IMR-90 (cell line): ENCODE measurements around the gene TNS1. TPM values are rescaled to one million over a fixed set of nuclear protein-coding genes. Genes with fewer than 3 reads are reported as not detected.

ENCODE experiments used
- ATAC-seq: fragments of 200-7000 bp; cut with Tn5 transposase; 2 replicates; pipeline ENCODE4 v1.9.1; 2020; ENCODE audit warnings: low read depth, mild to moderate bottlenecking, moderate library complexity
- BruUV-seq: library from RNA; stranded (reverse); fragments of 400-500 nt; replicated peaks from 2 replicates; lab custom pipeline; 2021; lab: Mats Ljungman, UMichigan
- CTCF ChIA-PET: fragments of 300-600 bp; formaldehyde crosslinking; extraction: SDS; loops from one replicate; lab custom pipeline; 2021; ENCODE audit warnings: antibody characterized with exemption; lab: Yijun Ruan, JAX
- POLR2A ChIA-PET: fragments of 300-600 bp; sonication (Branson Sonifier 250); formaldehyde crosslinking; loops from one replicate; lab custom pipeline; 2022; ENCODE audit warnings: antibody characterized with exemption; ENCODE audit not compliant: unreplicated experiment; lab: Charles Lee
- DNase-seq: peaks from one replicate; pipeline ENCODE4 v3.0.0; 2013
- H2AFZ ChIP-seq: replicated peaks from 2 replicates; pipeline ENCODE3; 2013; ENCODE audit warnings: low read length, mild to moderate bottlenecking; ENCODE audit not compliant: poor library complexity
- H2AK5ac ChIP-seq: 2 replicates; pipeline ENCODE4 v1.6.1; 2013; ENCODE audit warnings: low read depth, low read length, inconsistent platforms
- H2AK9ac ChIP-seq: replicated peaks from 2 replicates; pipeline ENCODE3; 2013; ENCODE audit warnings: mild to moderate bottlenecking, low read depth, low read length, moderate library complexity; ENCODE audit not compliant: poor library complexity
- H2BK120ac ChIP-seq: 2 replicates; pipeline ENCODE4 v1.6.1; 2013; ENCODE audit warnings: low read depth, low read length, inconsistent platforms
- H2BK15ac ChIP-seq: 3 replicates; pipeline ENCODE4 v1.6.1; 2013; ENCODE audit warnings: low read depth, low read length, inconsistent platforms
- H2BK20ac ChIP-seq: 2 replicates; pipeline ENCODE4 v1.6.1; 2013; ENCODE audit warnings: low read depth, mild to moderate bottlenecking, inconsistent platforms, low read length, moderate library complexity
- H2BK5ac ChIP-seq: 2 replicates; pipeline ENCODE4 v1.6.1; 2013; ENCODE audit warnings: mild to moderate bottlenecking, low read depth, low read length, inconsistent platforms; ENCODE audit not compliant: poor library complexity, severe bottlenecking
- H3K14ac ChIP-seq: replicated peaks from 2 replicates; pipeline ENCODE4 v1.6.1; 2013; ENCODE audit warnings: low read depth, low read length, inconsistent platforms
- H3K18ac ChIP-seq: 2 replicates; pipeline ENCODE4 v1.6.1; 2013; ENCODE audit warnings: low read depth, low read length, control low read depth
- H3K23ac ChIP-seq: 2 replicates; pipeline ENCODE4 v1.6.1; 2013; ENCODE audit warnings: low read depth, low read length, inconsistent platforms
- H3K27ac ChIP-seq: 2 replicates; pipeline ENCODE4 v1.5.1; 2013; ENCODE audit warnings: mild to moderate bottlenecking, control low read depth, low read length; ENCODE audit not compliant: insufficient read depth
- H3K27me3 ChIP-seq: 2 replicates; pipeline ENCODE4 v1.6.1; 2013; ENCODE audit warnings: low read length; ENCODE audit not compliant: control insufficient read depth, insufficient read depth
- H3K36me3 ChIP-seq: 2 replicates; pipeline ENCODE4 v1.6.1; 2013; ENCODE audit warnings: low read length, mixed read lengths; ENCODE audit not compliant: control insufficient read depth, insufficient read depth
- H3K4ac ChIP-seq: 2 replicates; pipeline ENCODE4 v1.6.1; 2013; ENCODE audit warnings: low read depth, low read length, inconsistent platforms
- H3K4me1 ChIP-seq: 2 replicates; pipeline ENCODE4 v1.6.1; 2013; ENCODE audit warnings: low read length, mixed read lengths; ENCODE audit not compliant: control insufficient read depth, insufficient read depth
- H3K4me2 ChIP-seq: 2 replicates; pipeline ENCODE4 v1.6.1; 2013; ENCODE audit warnings: low read depth, mild to moderate bottlenecking, control low read depth, low read length, moderate library complexity
- H3K4me3 ChIP-seq: 2 replicates; pipeline ENCODE4 v1.5.1; 2013; ENCODE audit warnings: low read depth, mild to moderate bottlenecking, control low read depth, low read length, moderate library complexity; ENCODE audit not compliant: insufficient read depth
- H3K56ac ChIP-seq: 2 replicates; pipeline ENCODE4 v1.6.1; 2013; ENCODE audit warnings: low read length, inconsistent platforms; ENCODE audit not compliant: insufficient read depth; ENCODE audit errors: extremely low read depth
- H3K79me1 ChIP-seq, 2 experiments: 2 replicates each; pipeline ENCODE4 v1.6.1; 2013; ENCODE audit warnings: low read length in 2 of 2, inconsistent platforms in 1 of 2, low read depth in 1 of 2
- H3K9ac ChIP-seq: 2 replicates; pipeline ENCODE4 v1.6.1; 2013; ENCODE audit warnings: low read depth, low read length, control low read depth
- H3K9me1 ChIP-seq: 2 replicates; pipeline ENCODE4 v1.6.1; 2013; ENCODE audit warnings: low read length, inconsistent platforms; ENCODE audit not compliant: insufficient read depth
- H3K9me3 ChIP-seq: 2 replicates; pipeline ENCODE4 v1.6.1; 2013; ENCODE audit warnings: low read length; ENCODE audit not compliant: control insufficient read depth, insufficient read depth
- H4K20me1 ChIP-seq: 2 replicates; pipeline ENCODE4 v1.6.1; 2013; ENCODE audit warnings: low read length, inconsistent platforms; ENCODE audit not compliant: insufficient read depth
- H4K5ac ChIP-seq: 2 replicates; pipeline ENCODE4 v1.6.1; 2013; ENCODE audit warnings: mild to moderate bottlenecking, low read depth, low read length, control low read depth
- H4K8ac ChIP-seq, 2 experiments: 2 replicates each; pipeline ENCODE4 v1.6.1; 2013; ENCODE audit warnings: low read depth in 2 of 2, low read length in 2 of 2, control low read depth in 1 of 2, inconsistent platforms in 1 of 2
- H4K91ac ChIP-seq: 2 replicates; pipeline ENCODE4 v1.6.1; 2013; ENCODE audit warnings: low read depth, low read length, inconsistent platforms; ENCODE audit not compliant: insufficient read depth
- BHLHE40 ChIP-seq: fragments of 150-350 bp; IDR thresholded peaks from 2 replicates; pipeline ENCODE4 v1.6.1; 2016; ENCODE audit warnings: mild to moderate bottlenecking, low read depth, low read length
- CEBPB ChIP-seq: IDR thresholded peaks from 2 replicates; pipeline ENCODE4 v1.6.1; 2012; ENCODE audit warnings: low read depth, low read length, improper control_type of control experiment
- MAFK ChIP-seq: IDR thresholded peaks from 2 replicates; pipeline ENCODE4 v1.6.1; 2012; ENCODE audit warnings: low read depth, low read length, improper control_type of control experiment
- MXI1 ChIP-seq: IDR thresholded peaks from 2 replicates; pipeline ENCODE4 v1.6.1; 2012; ENCODE audit warnings: low read depth, mild to moderate bottlenecking, low read length, moderate library complexity, borderline replicate concordance
- RCOR1 ChIP-seq: IDR thresholded peaks from 2 replicates; pipeline ENCODE4 v1.6.1; 2012; ENCODE audit warnings: mild to moderate bottlenecking, low read length, improper control_type of control experiment; ENCODE audit not compliant: insufficient replicate concordance
- RFX5 ChIP-seq: IDR thresholded peaks from 2 replicates; pipeline ENCODE4 v1.8.0; 2012; ENCODE audit warnings: low read depth, mild to moderate bottlenecking, low read length, moderate library complexity
- WGBS, 2 experiments: methylation state at CpG; one replicate each; pipeline versions ENCODE4 v1.1.5 to v1.1.7; 2013; ENCODE audit warnings: missing lambda C conversion rate in 2 of 2; ENCODE audit not compliant: insufficient read length in 1 of 2; ENCODE audit errors: extremely low coverage in 2 of 2; 5-methylcytosine and 5-hydroxymethylcytosine counted together
- dilution Hi-C: fragments of 300-500 bp; cut with HindIII; formaldehyde crosslinking; loops from one replicate; pipeline ENCODE4 v1.14.3; 2018; ENCODE audit warnings: low sequenced_read_pairs; ENCODE audit not compliant: unreplicated experiment
- in situ Hi-C: fragments of 300-500 bp; cut with MboI; formaldehyde crosslinking; loops from 3 replicates; pipeline ENCODE4 v1.14.3; 2019; ENCODE audit warnings: low sequenced_read_pairs, inconsistent platforms, mixed read lengths
- intact Hi-C: fragments of 100-400 bp; cut with micrococcal nuclease; formaldehyde crosslinking; loops from 2 replicates; pipeline ENCODE4 v1.10.0; 2022
- polyA plus RNA-seq, 3 experiments: library from polyadenylated mRNA; depleted of rRNA; stranded (reverse); fragments of >200 nt; gene quantifications; 2 replicates each; pipeline ENCODE4 v1.2.3, GENCODE V29; 2012; ENCODE audit warnings: low replicate concordance in 1 of 3
- total RNA-seq: library from RNA; depleted of rRNA; stranded (reverse); fragments of >200 nt; gene quantifications from 2 replicates; pipeline ENCODE4 v1.2.3, GENCODE V29; 2012
- TF ChIP-seq, protein P1 (sequence below): conservative IDR thresholded peaks from 2 replicates; pipeline ENCODE4 v1.5.1; 2012; ENCODE audit warnings: mild to moderate bottlenecking, low read depth, low read length, improper control_type of control experiment
- TF ChIP-seq, protein P2 (sequence below): fragments of 150-350 bp; IDR thresholded peaks from 2 replicates; pipeline ENCODE4 v1.6.1; 2017; ENCODE audit warnings: mild to moderate bottlenecking, antibody characterized with exemption, low read length, low read depth

Gene TNS1
- total and polyA plus RNA-seq, 2 of the 4 experiments (the other 2 are of a cell fraction) = 41.1 to 45.2 TPM

DNA sequence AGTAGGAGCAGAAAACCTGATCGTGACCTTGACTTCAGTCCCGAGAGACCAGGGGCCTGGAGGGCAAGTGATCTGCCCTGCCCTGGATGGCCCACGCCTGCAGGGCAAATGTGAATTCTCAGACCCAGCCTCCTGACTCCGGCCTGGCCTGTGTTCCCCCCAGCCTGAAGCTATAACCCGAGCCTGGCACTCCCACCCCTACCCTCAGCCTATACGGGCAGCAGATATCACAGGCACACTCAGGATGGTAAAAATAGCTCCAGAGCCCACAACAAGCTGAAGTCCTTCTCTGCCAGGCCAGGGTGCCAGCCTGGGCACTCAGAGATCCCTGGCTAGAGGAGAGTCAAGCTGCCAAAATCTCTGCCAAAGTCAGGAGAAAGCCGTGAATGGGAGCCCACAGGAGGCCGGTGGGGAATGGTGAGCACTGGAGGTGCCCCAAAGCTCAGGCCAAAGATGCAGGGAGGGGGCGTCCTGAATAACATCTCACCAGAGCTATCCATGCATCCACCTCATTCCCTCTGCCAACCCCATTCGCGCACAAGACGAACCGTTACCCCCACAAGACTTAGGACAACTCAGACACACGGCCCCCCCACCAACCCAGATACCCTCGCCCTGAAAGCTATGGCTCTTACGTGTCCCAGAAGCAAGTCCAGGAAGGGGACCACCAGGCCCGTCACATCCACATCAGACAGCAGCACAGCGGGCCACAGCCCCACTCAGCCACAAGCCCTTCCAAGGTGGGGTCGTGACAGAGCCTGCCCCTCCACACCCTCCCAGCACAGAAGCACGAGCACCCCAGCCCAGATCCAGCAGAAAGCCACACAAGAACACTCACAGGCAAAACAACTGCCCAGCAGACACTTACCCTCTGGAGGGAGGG, 144.9 kb downstream of the TNS1 start:
- H3K4me2 ChIP-seq = peak overlapping the region; percentile 1; the same call in 1 of the 2 replicates
- no peaks in the 10 kb centered on the region for H3K27me3 ChIP-seq
- ChIA-PET CTCF (no interaction called here), POLR2A (interaction anchor here (0.6 kb wide), 1 partner anchor 1016 kb away, joined by 3 read pairs; no protein-coding TSS in a partner anchor)
- H3K9me1 ChIP-seq = peaks cover 19% of the 10 kb centered on the region
- no peak overlapping the region for H2BK20ac ChIP-seq
- no peak overlapping the region for H2AK5ac ChIP-seq
- peaks cover 91% of the 10 kb centered on the region for H4K20me1 ChIP-seq
- H3K4me3 ChIP-seq = no peak overlapping the region
- in situ Hi-C loops = no loop called here
- H3K4me1 ChIP-seq = peaks cover 19% of the 10 kb centered on the region
- dilution Hi-C loops = no loop called here
- no peak overlapping the region for H3K56ac ChIP-seq
- peak overlapping the region; percentile 69 for H2AFZ ChIP-seq
- H2BK120ac ChIP-seq = no peak overlapping the region
- intact Hi-C loops = no loop called here
- H4K5ac ChIP-seq = no peak overlapping the region
- WGBS, 2 experiments = no CpG with 5 or more reads among the region's 20 CpGs
- H3K23ac ChIP-seq = no peak overlapping the region; the same call in 1 of the 2 replicates
- no peak for ATAC-seq
- H2BK15ac ChIP-seq = no peak overlapping the region
- no peak overlapping the region for H2BK5ac ChIP-seq
- no peak overlapping the region for H3K18ac ChIP-seq
- peak overlapping the region; percentile 10; the same call in 1 of the 2 replicates for H3K4ac ChIP-seq
- H3K9ac ChIP-seq = no peak overlapping the region
- no peak overlapping the region for H4K8ac ChIP-seq
- peak overlapping the region; percentile 16 for H2AK9ac ChIP-seq
- TF ChIP-seq BHLHE40 (no peak), CEBPB (no peak), RFX5 (no peak), RCOR1 (no peak), MXI1 (no peak), MAFK (no peak)
- TF ChIP-seq, protein P1, sequence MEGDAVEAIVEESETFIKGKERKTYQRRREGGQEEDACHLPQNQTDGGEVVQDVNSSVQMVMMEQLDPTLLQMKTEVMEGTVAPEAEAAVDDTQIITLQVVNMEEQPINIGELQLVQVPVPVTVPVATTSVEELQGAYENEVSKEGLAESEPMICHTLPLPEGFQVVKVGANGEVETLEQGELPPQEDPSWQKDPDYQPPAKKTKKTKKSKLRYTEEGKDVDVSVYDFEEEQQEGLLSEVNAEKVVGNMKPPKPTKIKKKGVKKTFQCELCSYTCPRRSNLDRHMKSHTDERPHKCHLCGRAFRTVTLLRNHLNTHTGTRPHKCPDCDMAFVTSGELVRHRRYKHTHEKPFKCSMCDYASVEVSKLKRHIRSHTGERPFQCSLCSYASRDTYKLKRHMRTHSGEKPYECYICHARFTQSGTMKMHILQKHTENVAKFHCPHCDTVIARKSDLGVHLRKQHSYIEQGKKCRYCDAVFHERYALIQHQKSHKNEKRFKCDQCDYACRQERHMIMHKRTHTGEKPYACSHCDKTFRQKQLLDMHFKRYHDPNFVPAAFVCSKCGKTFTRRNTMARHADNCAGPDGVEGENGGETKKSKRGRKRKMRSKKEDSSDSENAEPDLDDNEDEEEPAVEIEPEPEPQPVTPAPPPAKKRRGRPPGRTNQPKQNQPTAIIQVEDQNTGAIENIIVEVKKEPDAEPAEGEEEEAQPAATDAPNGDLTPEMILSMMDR = no peak
- TF ChIP-seq, protein P2, sequence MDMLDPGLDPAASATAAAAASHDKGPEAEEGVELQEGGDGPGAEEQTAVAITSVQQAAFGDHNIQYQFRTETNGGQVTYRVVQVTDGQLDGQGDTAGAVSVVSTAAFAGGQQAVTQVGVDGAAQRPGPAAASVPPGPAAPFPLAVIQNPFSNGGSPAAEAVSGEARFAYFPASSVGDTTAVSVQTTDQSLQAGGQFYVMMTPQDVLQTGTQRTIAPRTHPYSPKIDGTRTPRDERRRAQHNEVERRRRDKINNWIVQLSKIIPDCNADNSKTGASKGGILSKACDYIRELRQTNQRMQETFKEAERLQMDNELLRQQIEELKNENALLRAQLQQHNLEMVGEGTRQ = no peak
- H3K36me3 ChIP-seq = peaks cover 51% of the 10 kb centered on the region
- peak overlapping the region; percentile 4; the same call in 1 of the 2 replicates for H3K27ac ChIP-seq
- 0 out of 2 replicates have a peak overlapping the region, but pooled peaks have one; percentile 4 for H4K91ac ChIP-seq
- BruUV-seq = no TSS peak
- H3K79me1 ChIP-seq = peaks cover 8 to 50% of the 10 kb centered on the region in 2 experiments
- peak overlapping the region; percentile 62; the same call in 1 of the 2 replicates for H3K14ac ChIP-seq
- no peak for DNase-seq
- H3K9me3 ChIP-seq = no peaks in the 10 kb centered on the region
